ENCODE measurements around the gene EPS15. TPM values are rescaled to one million over a fixed set of nuclear protein-coding genes. Genes with fewer than 3 reads are reported as not detected.

EPS15 gene
- total RNA-seq, 1 donor from 2014 or later, result 44.6 TPM

- no peak for TF ChIP-seq CTCF (IDR thresholded peaks at IDR 0.05)
- Histone ChIP-seq H3K36me3 (peaks cover 11 to 16% of the 10 kb centered on the region in 2 donors), H3K9me3 (no peaks in the 10 kb centered on the region), H3K4me3 (no peak overlapping the region), H3K27me3 (peaks cover 4% of the 10 kb centered on the region), H3K4me1 (peaks cover 1 to 3% of the 10 kb centered on the region in 2 donors), H3K27ac (no peak overlapping the region)
- DNase-seq (ENCODE audit: low spot score in 2 of 2), result no peak
- intact Hi-C loops (cut with DNase I), result no loop called here
These were observed 169.2 kb downstream of the EPS15 start for GRCh38 chr1:51349862-51350261.

DNA sequence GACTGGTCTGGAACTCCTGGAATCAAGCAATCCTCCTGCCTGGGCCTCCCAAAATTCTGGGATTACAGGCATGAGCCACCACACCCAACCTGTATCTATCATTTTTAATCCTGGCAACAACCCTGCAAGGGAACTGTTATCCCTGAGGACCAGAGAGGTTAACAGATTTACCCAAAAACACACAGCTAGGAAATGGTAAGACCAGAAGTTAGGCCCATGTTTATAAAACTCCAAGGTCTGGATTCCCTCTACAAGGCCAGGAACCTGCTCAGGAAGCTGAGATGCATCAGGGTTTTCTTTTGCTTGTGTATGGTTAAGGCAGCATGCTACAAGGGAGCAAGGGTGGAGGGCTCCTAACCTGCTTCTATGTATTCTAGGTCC, 170.9 kb downstream of the EPS15 start:
- Histone ChIP-seq H3K27ac (no peak overlapping the region), H3K36me3 (no peaks in the 10 kb centered on the region), H3K4me3 (no peak overlapping the region), H3K4me1 (peaks cover 5 to 6% of the 10 kb centered on the region in 2 donors), H3K27me3 (peaks cover 12% of the 10 kb centered on the region), H3K9me3 (no peaks in the 10 kb centered on the region)
- intact Hi-C loops (cut with DNase I), result no loop called here
- DNase-seq (ENCODE audit: low spot score in 2 of 2), result no peak
- TF ChIP-seq CTCF (IDR thresholded peaks at IDR 0.05), result no peak

DNA sequence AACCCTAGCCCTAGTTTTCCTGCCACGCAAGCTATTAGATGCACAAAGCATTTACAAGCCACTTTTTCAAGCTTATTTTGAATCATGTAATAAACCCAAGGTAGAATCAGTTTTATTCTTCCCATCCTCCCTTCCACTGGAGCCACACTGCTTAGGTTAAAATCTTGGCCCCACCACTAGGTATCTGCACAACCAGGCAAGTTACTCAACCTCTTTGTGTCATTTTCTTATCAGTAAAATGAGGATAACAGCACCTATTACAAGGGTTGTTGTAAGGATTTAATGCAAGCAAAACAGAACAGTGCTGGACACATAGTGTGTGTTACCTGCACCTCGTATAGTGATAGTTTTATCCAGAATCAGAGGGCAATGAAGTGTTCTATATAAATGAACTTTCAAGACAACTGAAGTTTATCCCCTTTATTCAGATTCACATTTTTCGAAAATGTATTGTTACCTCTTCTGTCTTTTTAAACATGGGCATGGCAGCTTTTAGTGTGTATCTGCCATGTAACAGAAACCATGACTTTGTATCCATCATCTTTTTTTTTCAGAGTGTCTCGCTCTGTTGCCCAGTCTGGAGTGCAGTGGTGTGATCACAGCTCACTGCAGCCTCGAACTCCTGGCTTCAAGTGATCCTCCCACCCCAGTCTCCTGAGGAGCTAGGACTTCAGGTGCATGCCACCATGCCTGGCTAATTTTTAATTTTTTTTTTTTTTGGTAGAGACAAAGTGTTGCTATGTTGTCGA, 171.5 kb downstream of the EPS15 start:
- peaks cover 5 to 6% of the 10 kb centered on the region in 2 donors for H3K4me1 ChIP-seq
- no peak overlapping the region for H3K4me3 ChIP-seq
- no peak overlapping the region for H3K27ac ChIP-seq
- H3K9me3 ChIP-seq, result no peaks in the 10 kb centered on the region
- peaks cover 12% of the 10 kb centered on the region for H3K27me3 ChIP-seq
- intact Hi-C loops (cut with DNase I), result no loop called here
- no peak for TF ChIP-seq CTCF (IDR thresholded peaks at IDR 0.05)
- DNase-seq (ENCODE audit: low spot score in 2 of 2), result no peak
- no peaks in the 10 kb centered on the region for H3K36me3 ChIP-seq

DNA sequence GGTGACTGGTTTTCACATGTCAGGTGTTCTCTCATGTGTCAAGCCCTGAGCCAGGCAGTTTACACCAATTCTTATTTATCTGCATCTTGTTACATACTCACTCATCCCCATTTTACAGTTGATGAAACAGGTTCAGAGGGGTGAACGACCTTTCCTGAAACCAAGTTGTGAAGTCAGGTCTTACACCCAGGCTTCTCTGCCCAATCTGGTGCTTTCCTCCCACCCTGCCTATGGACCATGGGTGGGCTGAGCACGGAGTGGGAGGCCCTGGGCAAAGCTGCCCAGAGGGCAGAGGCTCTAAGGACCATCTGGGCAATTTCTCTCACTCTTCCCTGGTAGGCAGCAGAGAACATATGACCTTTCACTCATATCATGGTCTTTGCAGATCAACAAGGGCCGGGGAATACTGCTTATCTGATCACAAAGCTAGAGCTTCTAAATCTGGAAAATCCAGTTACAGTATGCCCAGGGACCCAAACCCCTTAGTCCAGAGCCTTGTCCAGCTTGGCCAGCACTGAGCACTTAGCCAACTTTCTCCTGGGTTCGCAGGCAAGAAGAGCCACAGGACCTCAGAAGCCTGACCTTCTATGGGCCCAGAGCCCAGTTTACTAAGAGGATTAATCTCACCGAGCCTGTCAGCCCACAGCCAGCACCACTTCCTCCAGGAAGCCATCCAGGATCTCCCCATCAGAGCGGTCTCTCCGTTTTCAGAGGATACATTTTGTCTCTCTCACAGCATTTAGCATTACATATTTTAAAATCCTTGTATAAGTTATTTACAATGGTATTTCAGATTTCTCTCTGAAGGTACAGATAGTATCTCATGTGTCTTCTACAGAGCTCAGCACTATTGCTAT, 172.8 kb downstream of the EPS15 start:
- H3K27ac ChIP-seq, result no peak overlapping the region
- H3K36me3 ChIP-seq, result no peaks in the 10 kb centered on the region
- intact Hi-C loops (cut with DNase I), result no loop called here
- H3K4me1 ChIP-seq, result peaks cover 5 to 6% of the 10 kb centered on the region in 2 donors
- no peak for DNase-seq (ENCODE audit: low spot score in 2 of 2)
- H3K27me3 ChIP-seq, result peaks cover 12% of the 10 kb centered on the region
- no peak overlapping the region for H3K4me3 ChIP-seq
- no peaks in the 10 kb centered on the region for H3K9me3 ChIP-seq
- no peak for TF ChIP-seq CTCF (IDR thresholded peaks at IDR 0.05)

DNA sequence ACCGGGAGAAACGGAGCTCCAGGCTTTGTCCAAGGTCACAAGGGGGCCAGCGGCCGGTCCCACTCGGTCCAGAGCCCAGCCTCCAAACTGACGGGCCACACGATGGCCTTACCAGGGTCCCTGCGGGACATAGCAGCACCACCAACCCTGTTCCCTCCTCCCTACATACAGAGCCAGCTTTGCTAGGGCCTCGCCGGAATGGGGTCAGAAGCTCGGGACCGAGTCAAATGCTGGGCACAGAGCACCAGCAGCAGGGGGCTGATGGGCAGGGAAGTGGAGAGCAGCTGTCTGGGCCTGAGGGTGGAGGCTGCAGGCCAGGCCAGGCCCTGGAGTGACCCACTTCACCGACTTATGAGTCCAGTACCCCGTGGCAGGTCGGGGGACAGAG, 173.8 kb downstream of the EPS15 start:
- Histone ChIP-seq H3K9me3 (no peaks in the 10 kb centered on the region), H3K36me3 (no peaks in the 10 kb centered on the region), H3K4me1 (peaks cover 5 to 6% of the 10 kb centered on the region in 2 donors), H3K27me3 (peaks cover 12% of the 10 kb centered on the region), H3K27ac (no peak overlapping the region), H3K4me3 (peak overlapping the region in 1 of 2 donors; percentile 40)
- TF ChIP-seq CTCF (IDR thresholded peaks at IDR 0.05), result no peak
- no peak for DNase-seq (ENCODE audit: low spot score in 2 of 2)
- intact Hi-C loops (cut with DNase I), result no loop called here
